Calu3 (cell line): ENCODE results near the gene AGO3. TPM values are rescaled to one million over a fixed set of nuclear protein-coding genes. Genes with fewer than 3 reads are reported as not detected.

Experiments used
- BruUV-seq: library from RNA; stranded (reverse); fragments of 400-500 nt; replicated peaks from 2 replicates; lab custom pipeline; 2021; lab: Mats Ljungman, UMichigan
- CTCF ChIA-PET: fragments of 300-600 bp; sonication (Branson Sonifier 250); formaldehyde crosslinking; loops from one replicate; lab custom pipeline; 2022; ENCODE audit warnings: antibody characterized with exemption; lab: Charles Lee
- DNase-seq: peaks from one replicate; pipeline ENCODE4 v3.0.0; 2022
- H3K27ac Mint-ChIP-seq: one replicate; pipeline ENCODE4 v1.8.0; 2022; ENCODE audit warnings: mixed read lengths; ENCODE audit not compliant: unreplicated experiment
- H3K27me3 Mint-ChIP-seq: one replicate; pipeline ENCODE4 v1.8.0; 2022; ENCODE audit warnings: mixed read lengths; ENCODE audit not compliant: unreplicated experiment
- H3K36me3 Mint-ChIP-seq: one replicate; pipeline ENCODE4 v1.8.0; 2022; ENCODE audit warnings: mild to moderate bottlenecking, moderate library complexity, mixed read lengths; ENCODE audit not compliant: insufficient read depth, unreplicated experiment
- H3K4me1 Mint-ChIP-seq: one replicate; pipeline ENCODE4 v1.8.0; 2022; ENCODE audit warnings: mild to moderate bottlenecking, low read depth, mixed read lengths; ENCODE audit not compliant: unreplicated experiment
- H3K4me3 Mint-ChIP-seq: one replicate; pipeline ENCODE4 v1.8.0; 2022; ENCODE audit warnings: mild to moderate bottlenecking, low read depth, moderate library complexity, mixed read lengths; ENCODE audit not compliant: unreplicated experiment
- H3K9me3 Mint-ChIP-seq: one replicate; pipeline ENCODE4 v1.8.0; 2022; ENCODE audit warnings: low read depth, mixed read lengths; ENCODE audit not compliant: unreplicated experiment
- intact Hi-C: fragments of 100-400 bp; cut with micrococcal nuclease; formaldehyde crosslinking; loops from one replicate; pipeline ENCODE4 v1.10.0; 2022; ENCODE audit not compliant: unreplicated experiment
- total RNA-seq: library from RNA; stranded (reverse); gene quantifications from 2 replicates; pipeline ENCODE4 v1.2.3, GENCODE V29; 2022
- TF ChIP-seq, protein P1 (sequence below): fragments of 200-600 bp; IDR thresholded peaks from one replicate; pipeline ENCODE4 v1.8.0; 2022; ENCODE audit warnings: antibody characterized with exemption; ENCODE audit not compliant: unreplicated experiment

AGO3 gene
- total RNA-seq, 1 experiment from 2014 or later, result 28.5 TPM

GRCh38 chr1:35932158-35932636, 1.3 kb downstream of the AGO3 start:
- Mint-ChIP-seq H3K4me1 (peaks cover 15% of the 10 kb centered on the region), H3K36me3 (peaks cover 34% of the 10 kb centered on the region), H3K27ac (peak overlapping the region; percentile 74), H3K9me3 (no peaks in the 10 kb centered on the region), H3K27me3 (no peaks in the 10 kb centered on the region), H3K4me3 (peak overlapping the region; percentile 83)
- TSS peak; percentile 54 for BruUV-seq
- no peak for DNase-seq
- CTCF ChIA-PET, result interaction anchor here (1.0 kb wide), 1 partner anchor 45 kb away, joined by 3 read pairs; no protein-coding TSS in a partner anchor
- TF ChIP-seq, protein P1, sequence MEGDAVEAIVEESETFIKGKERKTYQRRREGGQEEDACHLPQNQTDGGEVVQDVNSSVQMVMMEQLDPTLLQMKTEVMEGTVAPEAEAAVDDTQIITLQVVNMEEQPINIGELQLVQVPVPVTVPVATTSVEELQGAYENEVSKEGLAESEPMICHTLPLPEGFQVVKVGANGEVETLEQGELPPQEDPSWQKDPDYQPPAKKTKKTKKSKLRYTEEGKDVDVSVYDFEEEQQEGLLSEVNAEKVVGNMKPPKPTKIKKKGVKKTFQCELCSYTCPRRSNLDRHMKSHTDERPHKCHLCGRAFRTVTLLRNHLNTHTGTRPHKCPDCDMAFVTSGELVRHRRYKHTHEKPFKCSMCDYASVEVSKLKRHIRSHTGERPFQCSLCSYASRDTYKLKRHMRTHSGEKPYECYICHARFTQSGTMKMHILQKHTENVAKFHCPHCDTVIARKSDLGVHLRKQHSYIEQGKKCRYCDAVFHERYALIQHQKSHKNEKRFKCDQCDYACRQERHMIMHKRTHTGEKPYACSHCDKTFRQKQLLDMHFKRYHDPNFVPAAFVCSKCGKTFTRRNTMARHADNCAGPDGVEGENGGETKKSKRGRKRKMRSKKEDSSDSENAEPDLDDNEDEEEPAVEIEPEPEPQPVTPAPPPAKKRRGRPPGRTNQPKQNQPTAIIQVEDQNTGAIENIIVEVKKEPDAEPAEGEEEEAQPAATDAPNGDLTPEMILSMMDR, result no peak
- intact Hi-C loops, result no loop called here

DNA sequence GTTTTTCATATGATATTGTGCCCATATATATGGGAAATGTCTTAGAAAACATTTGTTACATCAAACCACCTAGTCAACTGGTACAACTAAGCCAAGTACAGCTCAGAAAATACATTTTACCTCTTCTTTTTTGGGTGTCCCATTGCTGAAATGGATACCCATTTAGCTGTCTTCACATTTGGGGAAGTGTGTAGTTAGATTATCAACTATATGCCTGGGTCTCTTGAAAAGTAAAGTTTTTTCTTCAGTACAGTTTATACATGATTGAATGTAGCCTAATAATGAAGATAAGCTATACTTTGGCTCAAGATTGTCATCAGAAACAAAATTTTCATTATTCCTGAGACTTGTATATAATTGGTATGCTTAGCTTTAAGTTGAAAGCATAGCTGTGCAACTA, 2.0 kb downstream of the AGO3 start:
- intact Hi-C loops, result no loop called here
- TF ChIP-seq, protein P1, result no peak
- H3K27ac Mint-ChIP-seq, result peak overlapping the region; percentile 74
- BruUV-seq, result no TSS peak
- H3K9me3 Mint-ChIP-seq, result no peaks in the 10 kb centered on the region
- DNase-seq, result no peak
- peak overlapping the region; percentile 83 for H3K4me3 Mint-ChIP-seq
- no peaks in the 10 kb centered on the region for H3K27me3 Mint-ChIP-seq
- peaks cover 34% of the 10 kb centered on the region for H3K36me3 Mint-ChIP-seq
- CTCF ChIA-PET, result interaction anchor here (1.0 kb wide), 1 partner anchor 46 kb away, joined by 3 read pairs; no protein-coding TSS in a partner anchor
- H3K4me1 Mint-ChIP-seq, result peaks cover 15% of the 10 kb centered on the region

GRCh38 chr1:35935442-35936388, 4.8 kb downstream of the AGO3 start:
- H3K27ac Mint-ChIP-seq, result no peak overlapping the region
- no peak for DNase-seq
- CTCF ChIA-PET, result no interaction called here
- no peaks in the 10 kb centered on the region for H3K27me3 Mint-ChIP-seq
- TF ChIP-seq, protein P1, result no peak
- no peaks in the 10 kb centered on the region for H3K9me3 Mint-ChIP-seq
- peaks cover 30% of the 10 kb centered on the region for H3K36me3 Mint-ChIP-seq
- H3K4me1 Mint-ChIP-seq, result peaks cover 18% of the 10 kb centered on the region
- intact Hi-C loops, result no loop called here
- no TSS peak for BruUV-seq
- no peak overlapping the region for H3K4me3 Mint-ChIP-seq

- H3K4me1 Mint-ChIP-seq, result peaks cover 23% of the 10 kb centered on the region
- no TSS peak for BruUV-seq
- no peak for DNase-seq
- H3K27me3 Mint-ChIP-seq, result no peaks in the 10 kb centered on the region
- no peaks in the 10 kb centered on the region for H3K9me3 Mint-ChIP-seq
- H3K36me3 Mint-ChIP-seq, result peaks cover 19% of the 10 kb centered on the region
- intact Hi-C loops, result no loop called here
- TF ChIP-seq, protein P1, result no peak
- CTCF ChIA-PET, result no interaction called here
- no peak overlapping the region for H3K27ac Mint-ChIP-seq
- no peak overlapping the region for H3K4me3 Mint-ChIP-seq
Measured at GRCh38 chr1:35936838-35937237, 5.9 kb downstream of the AGO3 start.
